ENCODE data around the gene LIN37. TPM values are rescaled to one million over a fixed set of nuclear protein-coding genes. Genes with fewer than 3 reads are reported as not detected.

LIN37 gene
- polyA plus RNA-seq, 1 donor (not counting 4 experiments of a cell fraction or from before 2014, with no cell fraction given): 6.7 TPM

DNA sequence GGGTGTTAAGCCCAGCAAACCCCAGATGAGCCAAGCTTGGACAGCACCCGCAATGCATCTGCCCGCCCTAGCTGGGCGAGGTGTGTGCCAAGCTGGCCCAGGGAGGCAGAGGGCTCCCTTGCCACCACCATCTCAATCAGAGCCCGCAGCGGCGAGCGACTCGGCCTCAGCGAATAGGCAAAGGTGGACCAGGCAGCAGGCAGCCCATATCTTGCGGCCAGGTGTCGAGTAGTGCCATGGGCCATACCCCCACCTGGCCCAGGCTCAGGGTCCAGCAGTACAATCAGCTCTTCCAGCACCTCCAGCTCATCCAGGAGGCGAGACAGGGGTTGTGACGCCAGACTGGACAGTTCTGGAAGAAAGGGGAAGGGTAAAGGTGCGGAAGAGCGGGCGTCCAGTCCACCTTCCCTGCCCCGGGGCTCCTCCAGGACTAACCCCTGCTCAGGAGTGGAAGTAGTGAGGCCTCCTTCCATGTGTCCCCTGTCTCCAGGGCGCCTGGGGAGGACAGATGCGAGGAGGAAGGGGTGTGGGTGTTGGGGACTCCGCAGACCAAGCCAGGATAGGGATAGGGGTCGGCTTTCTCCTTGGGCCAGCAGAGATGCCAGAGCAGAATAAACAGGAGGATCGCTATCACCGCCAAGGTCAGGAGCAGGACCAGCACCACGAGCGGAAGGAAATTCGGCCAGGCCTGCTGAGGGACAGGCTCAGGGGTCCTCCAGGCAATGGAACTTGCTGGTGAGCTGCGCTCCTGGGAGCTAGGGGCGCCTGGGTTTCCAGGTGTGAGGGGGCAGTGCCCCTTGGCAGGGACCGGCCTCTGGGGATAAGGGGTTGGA is 8.9 kb upstream of the LIN37 start:
- peak overlapping the region; percentile 47 for H3K9ac ChIP-seq (ENCODE audit: control insufficient read depth, extremely low read depth, insufficient read depth, low read length)
- H2AFZ ChIP-seq (ENCODE audit: control insufficient read depth, low read length): no peak overlapping the region
- H3K4me2 ChIP-seq (ENCODE audit: control insufficient read depth, extremely low read depth, insufficient read depth, low read depth, low read length): peak overlapping the region; percentile 98
- no peaks in the 10 kb centered on the region for H3K9me3 ChIP-seq (ENCODE audit: control insufficient read depth, low read depth, low read length)
- TF ChIP-seq, protein P1, sequence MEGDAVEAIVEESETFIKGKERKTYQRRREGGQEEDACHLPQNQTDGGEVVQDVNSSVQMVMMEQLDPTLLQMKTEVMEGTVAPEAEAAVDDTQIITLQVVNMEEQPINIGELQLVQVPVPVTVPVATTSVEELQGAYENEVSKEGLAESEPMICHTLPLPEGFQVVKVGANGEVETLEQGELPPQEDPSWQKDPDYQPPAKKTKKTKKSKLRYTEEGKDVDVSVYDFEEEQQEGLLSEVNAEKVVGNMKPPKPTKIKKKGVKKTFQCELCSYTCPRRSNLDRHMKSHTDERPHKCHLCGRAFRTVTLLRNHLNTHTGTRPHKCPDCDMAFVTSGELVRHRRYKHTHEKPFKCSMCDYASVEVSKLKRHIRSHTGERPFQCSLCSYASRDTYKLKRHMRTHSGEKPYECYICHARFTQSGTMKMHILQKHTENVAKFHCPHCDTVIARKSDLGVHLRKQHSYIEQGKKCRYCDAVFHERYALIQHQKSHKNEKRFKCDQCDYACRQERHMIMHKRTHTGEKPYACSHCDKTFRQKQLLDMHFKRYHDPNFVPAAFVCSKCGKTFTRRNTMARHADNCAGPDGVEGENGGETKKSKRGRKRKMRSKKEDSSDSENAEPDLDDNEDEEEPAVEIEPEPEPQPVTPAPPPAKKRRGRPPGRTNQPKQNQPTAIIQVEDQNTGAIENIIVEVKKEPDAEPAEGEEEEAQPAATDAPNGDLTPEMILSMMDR (optimal IDR thresholded peaks at IDR 0.05 in 1 of 3, IDR thresholded peaks at IDR 0.05 in 1 of 3, conservative IDR thresholded peaks at IDR 0.05 in 1 of 3; ENCODE audit: extremely low read depth in 1 of 3, insufficient read depth in 2 of 3, low read length in 3 of 3): no peak
- TF ChIP-seq EZH2 (IDR thresholded peaks at IDR 0.05; ENCODE audit: low read length): no peak
- no peak overlapping the region for H3K27ac ChIP-seq (ENCODE audit: control insufficient read depth, insufficient read depth, low read length)
- DNase-seq (ENCODE audit: low read depth, low spot score) (no peak), FAIRE-seq (no peak)
- peaks cover 12% of the 10 kb centered on the region for H3K4me1 ChIP-seq (ENCODE audit: control insufficient read depth, extremely low read depth, insufficient read depth, low read length)
- H3K9me1 ChIP-seq (ENCODE audit: control insufficient read depth, extremely low read depth, insufficient read depth, low read length): no peaks in the 10 kb centered on the region
- H4K20me1 ChIP-seq (ENCODE audit: control insufficient read depth, extremely low read depth, insufficient read depth, low read length): peaks cover 6% of the 10 kb centered on the region
- H3K36me3 ChIP-seq (ENCODE audit: control insufficient read depth in 2 of 2, extremely low read depth in 1 of 2, insufficient read depth in 2 of 2, low read length in 2 of 2): peaks cover 36% of the 10 kb centered on the region in 2 experiments
- no peaks in the 10 kb centered on the region for H3K27me3 ChIP-seq (ENCODE audit: control insufficient read depth, extremely low read depth, insufficient read depth, low read length)
- dilution Hi-C loops (cut with MboI; ENCODE audit: extremely low pct_ligation_motif_present, low sequenced_read_pairs): no loop called here
- peaks cover 2% of the 10 kb centered on the region for H3K79me2 ChIP-seq (ENCODE audit: control insufficient read depth, insufficient read depth, low read length)
- H3K4me3 ChIP-seq (ENCODE audit: control insufficient read depth in 2 of 3, extremely low read depth in 1 of 3, insufficient read depth in 2 of 3, low read depth in 1 of 3, low read length in 3 of 3): peak overlapping the region in 2 of 3 experiments; percentile 76 to 84

DNA sequence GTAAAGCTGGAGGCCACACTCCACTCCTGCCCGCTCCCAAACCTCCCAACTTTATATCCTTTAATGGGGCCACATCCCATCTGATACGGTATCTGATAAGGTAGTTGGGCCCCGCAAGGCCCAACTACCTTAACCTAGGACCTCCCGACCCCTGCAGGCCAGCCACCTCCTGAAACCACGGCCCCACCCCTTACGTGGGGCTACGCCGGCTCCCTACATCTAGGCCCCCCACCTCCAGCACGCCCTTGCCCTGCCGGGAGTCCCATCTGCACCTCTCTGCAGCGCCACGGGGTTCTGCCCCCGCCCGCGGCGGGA is 8.3 kb upstream of the LIN37 start:
- peak overlapping the region; percentile 47 for H3K9ac ChIP-seq (ENCODE audit: control insufficient read depth, extremely low read depth, insufficient read depth, low read length)
- peaks cover 6% of the 10 kb centered on the region for H4K20me1 ChIP-seq (ENCODE audit: control insufficient read depth, extremely low read depth, insufficient read depth, low read length)
- H3K4me2 ChIP-seq (ENCODE audit: control insufficient read depth, extremely low read depth, insufficient read depth, low read depth, low read length): peak overlapping the region; percentile 98
- dilution Hi-C loops (cut with MboI; ENCODE audit: extremely low pct_ligation_motif_present, low sequenced_read_pairs): no loop called here
- TF ChIP-seq, protein P1 (optimal IDR thresholded peaks at IDR 0.05 in 1 of 3, IDR thresholded peaks at IDR 0.05 in 1 of 3, conservative IDR thresholded peaks at IDR 0.05 in 1 of 3; ENCODE audit: extremely low read depth in 1 of 3, insufficient read depth in 2 of 3, low read length in 3 of 3): no peak
- TF ChIP-seq EZH2 (IDR thresholded peaks at IDR 0.05; ENCODE audit: low read length): no peak
- H3K36me3 ChIP-seq (ENCODE audit: control insufficient read depth in 2 of 2, extremely low read depth in 1 of 2, insufficient read depth in 2 of 2, low read length in 2 of 2): peaks cover 30% of the 10 kb centered on the region in 2 experiments
- H3K4me1 ChIP-seq (ENCODE audit: control insufficient read depth, extremely low read depth, insufficient read depth, low read length): peaks cover 13% of the 10 kb centered on the region
- peaks cover 2% of the 10 kb centered on the region for H3K79me2 ChIP-seq (ENCODE audit: control insufficient read depth, insufficient read depth, low read length)
- H3K27me3 ChIP-seq (ENCODE audit: control insufficient read depth, extremely low read depth, insufficient read depth, low read length): no peaks in the 10 kb centered on the region
- peak overlapping the region; percentile 70 for H2AFZ ChIP-seq (ENCODE audit: control insufficient read depth, low read length)
- H3K9me1 ChIP-seq (ENCODE audit: control insufficient read depth, extremely low read depth, insufficient read depth, low read length): no peaks in the 10 kb centered on the region
- DNase-seq (ENCODE audit: low read depth, low spot score): no peak
- no peak for FAIRE-seq
- H3K9me3 ChIP-seq (ENCODE audit: control insufficient read depth, low read depth, low read length): no peaks in the 10 kb centered on the region
- no peak overlapping the region for H3K27ac ChIP-seq (ENCODE audit: control insufficient read depth, insufficient read depth, low read length)
- H3K4me3 ChIP-seq (ENCODE audit: control insufficient read depth in 2 of 3, extremely low read depth in 1 of 3, insufficient read depth in 2 of 3, low read depth in 1 of 3, low read length in 3 of 3): peak overlapping the region; percentile 44 to 84 (median 76)
